RWPE1 (cell line): ENCODE data around the gene ST3GAL3.

Source experiments
- CTCF ChIA-PET: fragments of 350-600 bp; sonication (Branson Sonifier 250); formaldehyde crosslinking; extraction: SDS; loops from one replicate; lab custom pipeline; 2021; lab: Yijun Ruan, JAX
- POLR2A ChIA-PET: fragments of 400-600 bp; formaldehyde crosslinking; extraction: SDS; loops from one replicate; lab custom pipeline; 2020; ENCODE audit warnings: antibody characterized with exemption; ENCODE audit not compliant: low non-redundant PET; lab: Yijun Ruan, JAX
- DNase-seq: peaks from one replicate; pipeline ENCODE4 v3.0.0; 2012; ENCODE audit warnings: low spot score
- H3K27ac ChIP-seq: fragments of 450-650 bp; 2 replicates; pipeline ENCODE4 v1.5.1; 2017
- CTCF ChIP-seq: fragments of 450-650 bp; conservative IDR thresholded peaks from 2 replicates; pipeline ENCODE4 v1.5.1; 2017; ENCODE audit warnings: low read depth, mild to moderate bottlenecking

Gene ST3GAL3

GRCh38 chr1:43883321-43883720 is 176.0 kb downstream of the ST3GAL3 start:
- CTCF ChIA-PET = interaction anchor here (1.0 kb wide), 1 partner anchor 52 kb away, joined by 3 read pairs; no protein-coding TSS in a partner anchor
- peak overlapping the region; percentile 97 for H3K27ac ChIP-seq
- TF ChIP-seq CTCF = no peak
- DNase-seq = peak; percentile 21
- POLR2A ChIA-PET = no interaction called here

- TF ChIP-seq CTCF = no peak
- CTCF ChIA-PET = interaction anchor here (0.6 to 1.0 kb wide), 2 partner anchors 52 to 307 kb away, joined by 3 read pairs; no protein-coding TSS in a partner anchor
- POLR2A ChIA-PET = no interaction called here
- peak overlapping the region; percentile 97 for H3K27ac ChIP-seq
- DNase-seq = peak; percentile 94
These were observed 178.0 kb downstream of the ST3GAL3 start for GRCh38 chr1:43885279-43885801.

- H3K27ac ChIP-seq = no peak overlapping the region
- ChIA-PET CTCF (interaction anchor here (0.6 kb wide), 1 partner anchor 204 kb away, joined by 3 read pairs; no protein-coding TSS in a partner anchor), POLR2A (no interaction called here)
- TF ChIP-seq CTCF = no peak
- no peak for DNase-seq
These were observed 180.4 kb downstream of the ST3GAL3 start for GRCh38 chr1:43887748-43888147.

- CTCF ChIA-PET = interaction anchor here (0.6 to 1.0 kb wide), 2 partner anchors 35 to 361 kb away, joined by 3 read pairs; no protein-coding TSS in a partner anchor
These were observed 183.5 kb downstream of the ST3GAL3 start for GRCh38 chr1:43890815-43891214.

GRCh38 chr1:43893006-43893405 is 185.7 kb downstream of the ST3GAL3 start:
- H3K27ac ChIP-seq = peak overlapping the region; percentile 38
- no peak for DNase-seq
- ChIA-PET POLR2A (no interaction called here), CTCF (no interaction called here)
- TF ChIP-seq CTCF = no peak

More at GRCh38 chr1:43890815-43891214, 183.5 kb downstream of the ST3GAL3 start:
- no peak for DNase-seq
- POLR2A ChIA-PET = no interaction called here
- no peak overlapping the region for H3K27ac ChIP-seq
- TF ChIP-seq CTCF = no peak

GRCh38 chr1:43898981-43899380 is 191.6 kb downstream of the ST3GAL3 start:
- no peak for TF ChIP-seq CTCF
- ChIA-PET POLR2A (no interaction called here), CTCF (interaction anchor here (0.5 kb wide), 1 partner anchor 29 kb away, joined by 5 read pairs; no protein-coding TSS in a partner anchor)
- no peak overlapping the region for H3K27ac ChIP-seq
- no peak for DNase-seq
